ENCODE data around the gene SLC5A5. TPM values are rescaled to one million over a fixed set of nuclear protein-coding genes. Genes with fewer than 3 reads are reported as not detected.

The SLC5A5 gene
- total and polyA plus RNA-seq, 2 of the 8 experiments (the other 6 are each of a cell fraction or from before 2014, with no cell fraction given), result 1.5 to 1.8 TPM

DNA sequence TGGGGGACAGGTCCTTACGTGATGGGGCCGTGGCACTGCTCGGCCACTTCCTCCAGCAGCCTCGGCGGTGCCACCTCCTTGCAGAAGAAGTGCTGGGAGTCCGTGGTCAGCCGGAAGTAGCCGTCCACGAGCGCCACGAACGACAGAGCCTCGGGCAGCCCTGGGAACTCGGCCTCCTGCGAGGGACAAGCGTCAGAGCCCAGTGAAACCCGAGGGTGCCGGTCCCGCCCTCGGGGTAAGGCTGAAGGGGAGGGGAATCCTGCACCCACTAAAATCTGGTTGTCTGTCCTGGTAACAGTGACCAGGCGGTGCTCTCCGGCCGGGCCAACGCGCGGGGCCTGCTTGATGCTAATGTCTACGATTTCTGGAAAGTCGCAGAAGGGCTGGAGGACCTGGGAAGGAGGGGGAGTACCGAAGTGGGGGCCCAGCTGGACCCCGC, 30.4 kb upstream of the SLC5A5 start:
- H3K27ac ChIP-seq (ENCODE audit: low read depth, low read length), result no peak overlapping the region
- H2BK5ac ChIP-seq (ENCODE audit: low read depth, low read length), result no peak overlapping the region
- no peak overlapping the region for H4K5ac ChIP-seq (ENCODE audit: insufficient read length, low read depth, low read length)
- no peaks in the 10 kb centered on the region for H3K9me3 ChIP-seq (ENCODE audit: insufficient read depth in 2 of 2, low read depth in 1 of 2, low read length in 1 of 2)
- no peak overlapping the region for H3K4ac ChIP-seq (replicated peaks; ENCODE audit: insufficient read length, low read depth, low read length)
- H3K79me2 ChIP-seq (ENCODE audit: control insufficient read depth in 1 of 2, insufficient read depth in 2 of 2, low read length in 2 of 2), result no peaks in the 10 kb centered on the region
- H3K23me2 ChIP-seq (ENCODE audit: low read depth, low read length), result peaks cover 12% of the 10 kb centered on the region
- 5% methylated on average over 30 of the region's 30 CpGs; no CpG with 5 or more reads in 1 of the 2 experiments for WGBS, 2 experiments (ENCODE audit: extremely low coverage in 1 of 2, insufficient coverage in 1 of 2, insufficient read length in 1 of 2, insufficient replicate concordance in 2 of 2, low coverage in 1 of 2, low lambda C conversion rate in 2 of 2, missing lambda C conversion rate in 1 of 2)
- no peak overlapping the region for H3K23ac ChIP-seq (ENCODE audit: insufficient read length)
- no peak overlapping the region for H2BK15ac ChIP-seq (ENCODE audit: low read length)
- no peak overlapping the region for H4K91ac ChIP-seq (replicated peaks; ENCODE audit: insufficient read length, low read length)
- H3K79me1 ChIP-seq (ENCODE audit: low read depth, low read length), result no peaks in the 10 kb centered on the region
- H3K9ac ChIP-seq (replicated peaks in 1 of 4; ENCODE audit: extremely low read depth in 1 of 4, low read depth in 3 of 4, low read length in 3 of 4), result no peak overlapping the region
- peaks cover 0 to 5% of the 10 kb centered on the region in 2 experiments for H4K20me1 ChIP-seq (replicated peaks in 1 of 2; ENCODE audit: control insufficient read depth in 1 of 2, insufficient read depth in 2 of 2, low read length in 2 of 2)
- H2BK120ac ChIP-seq (replicated peaks; ENCODE audit: low read depth, low read length), result no peak overlapping the region
- DNase-seq (ENCODE audit: low read depth in 1 of 2, low spot score in 2 of 2), result no peak
- 0 out of 2 replicates have a peak, but pooled peaks have one; percentile 12 for TF ChIP-seq TAF1 (IDR thresholded peaks at IDR 0.05; ENCODE audit: low read depth, low read length)
- no peak for TF ChIP-seq SAP30 (IDR thresholded peaks at IDR 0.05; ENCODE audit: insufficient read depth, insufficient replicate concordance, low read length)
- 0 out of 2 replicates have a peak, but pooled peaks have one; percentile 5 for TF ChIP-seq CREB1 (IDR thresholded peaks at IDR 0.05)
- no peak for TF ChIP-seq KDM5A (IDR thresholded peaks at IDR 0.05; ENCODE audit: low read length)
- peak; percentile 14 for TF ChIP-seq ASH2L (IDR thresholded peaks at IDR 0.05; ENCODE audit: low read length)
- TF ChIP-seq SIN3A (conservative IDR thresholded peaks at IDR 0.05 in 1 of 2, IDR thresholded peaks at IDR 0.05 in 1 of 2; ENCODE audit: low read depth in 1 of 2, low read length in 2 of 2), result peak in 1 of 2 experiments; percentile 47; a peak in 1 of 4 replicates
- H3K36me3 ChIP-seq (ENCODE audit: control insufficient read depth in 2 of 4, insufficient read depth in 4 of 4, low read length in 3 of 4), result no peaks in the 10 kb centered on the region
- no peak overlapping the region for H2BK20ac ChIP-seq (ENCODE audit: low read length)
- peak overlapping the region; percentile 54; the same call in 1 of the 2 replicates for H2AFZ ChIP-seq (ENCODE audit: low read length)
- H3K27me3 ChIP-seq (replicated peaks in 1 of 4; ENCODE audit: control insufficient read depth in 3 of 4, extremely low read depth in 1 of 4, insufficient read depth in 3 of 4, low read length in 3 of 4), result peaks cover 0 to 9% (median 2%) of the 10 kb centered on the region in 4 experiments; a peak in 3 of 7 replicates
- CTCF ChIA-PET (ENCODE audit: partially characterized antibody), result interaction anchor here (0.9 to 1.0 kb wide), 2 partner anchors 12 to 57 kb away, joined by 3 to 4 read pairs; no protein-coding TSS in a partner anchor
- POLR2A ChIA-PET (ENCODE audit: partially characterized antibody), result interaction anchor here (0.6 to 12.5 kb wide), 4 partner anchors 10 to 29 kb away, joined by 3 to 133 read pairs (median 16); partner anchors contain the start of gene RPL18A
- 0 out of 2 replicates have a peak overlapping the region, but pooled peaks have one; percentile 60 for H2BK12ac ChIP-seq (ENCODE audit: low read depth, low read length)
- H3K4me3 ChIP-seq (ENCODE audit: extremely low read depth in 1 of 4, insufficient read depth in 2 of 4, low read depth in 3 of 4, low read length in 4 of 4), result peak overlapping the region; percentile 35 to 72 (median 62)
- H3K14ac ChIP-seq (ENCODE audit: insufficient read length), result no peak overlapping the region
- H3K4me2 ChIP-seq (ENCODE audit: insufficient read depth in 1 of 2, low read depth in 2 of 2, low read length in 2 of 2), result peak overlapping the region; percentile 66 to 92
- FAIRE-seq, result no peak
- H3K4me1 ChIP-seq (replicated peaks in 1 of 4; ENCODE audit: control insufficient read depth in 3 of 4, insufficient read depth in 4 of 4, low read length in 3 of 4), result peaks cover 0 to 14% (median 3%) of the 10 kb centered on the region in 4 experiments; a peak in 5 of 7 replicates
- H4K8ac ChIP-seq (ENCODE audit: extremely low read depth, insufficient read depth, low read length), result peak overlapping the region; percentile 59
- H3K18ac ChIP-seq (ENCODE audit: extremely low read depth, low read length), result no peak overlapping the region; the same call in none of the 2 replicates
- H2AK5ac ChIP-seq (ENCODE audit: low read depth, low read length), result no peak overlapping the region
- no peak overlapping the region for H3K56ac ChIP-seq (replicated peaks; ENCODE audit: insufficient read length, low read depth, low read length)
